H9 (cell line): ENCODE measurements around the gene SMAD7. TPM values are rescaled to one million over a fixed set of nuclear protein-coding genes. Genes with fewer than 3 reads are reported as not detected.

Experiments
- DNase-seq: peaks from one replicate; pipeline ENCODE4 v3.0.0-alpha.2; 2017
- H2AFZ ChIP-seq: one replicate; pipeline ENCODE4 v1.6.1; 2013; ENCODE audit warnings: mild to moderate bottlenecking, low read length, control low read depth, moderate library complexity
- H2AK5ac ChIP-seq: 2 replicates; pipeline ENCODE4 v1.6.1; 2013; ENCODE audit warnings: low read length, control low read depth, mixed read lengths; ENCODE audit not compliant: insufficient read length
- H2BK120ac ChIP-seq: one replicate; pipeline ENCODE4 v1.6.1; 2013; ENCODE audit warnings: low read depth, mild to moderate bottlenecking, low read length, control low read depth, inconsistent platforms; ENCODE audit not compliant: poor library complexity, severe bottlenecking
- H2BK12ac ChIP-seq: 2 replicates; pipeline ENCODE4 v1.6.1; 2013; ENCODE audit warnings: low read length, control low read depth, mixed read lengths, low read depth; ENCODE audit not compliant: insufficient read length
- H2BK15ac ChIP-seq: 2 replicates; pipeline ENCODE4 v1.6.1; 2013; ENCODE audit warnings: low read depth, low read length, control low read depth
- H2BK20ac ChIP-seq: one replicate; pipeline ENCODE4 v1.6.1; 2013; ENCODE audit warnings: low read depth, mild to moderate bottlenecking, low read length, control low read depth, inconsistent platforms; ENCODE audit not compliant: poor library complexity, severe bottlenecking
- H2BK5ac ChIP-seq: 2 replicates; pipeline ENCODE4 v1.6.1; 2013; ENCODE audit warnings: low read length, control low read depth, mixed read lengths; ENCODE audit not compliant: insufficient read length
- H3K14ac ChIP-seq: 2 replicates; pipeline ENCODE4 v1.6.1; 2013; ENCODE audit warnings: low read length, control low read depth; ENCODE audit not compliant: insufficient read depth
- H3K18ac ChIP-seq: 2 replicates; pipeline ENCODE4 v1.6.1; 2013; ENCODE audit warnings: low read depth, mild to moderate bottlenecking, mixed read lengths, low read length, control low read depth; ENCODE audit not compliant: insufficient read length
- H3K23ac ChIP-seq: 2 replicates; pipeline ENCODE4 v1.6.1; 2013; ENCODE audit warnings: low read length, control low read depth, mixed read lengths, low read depth; ENCODE audit not compliant: insufficient read length
- H3K23me2 ChIP-seq: 2 replicates; pipeline ENCODE4 v1.6.1; 2013; ENCODE audit warnings: low read depth, mild to moderate bottlenecking, mixed read lengths, low read length, control low read depth; ENCODE audit not compliant: insufficient read length, poor library complexity, severe bottlenecking
- H3K27ac ChIP-seq: 2 replicates; pipeline ENCODE4 v1.5.1; 2013; ENCODE audit warnings: low read length, control low read depth, mixed read lengths, low read depth; ENCODE audit not compliant: insufficient read length
- H3K27me3 ChIP-seq: 2 replicates; pipeline ENCODE4 v1.6.1; 2013; ENCODE audit warnings: low read length, control low read depth, inconsistent platforms; ENCODE audit not compliant: insufficient read depth
- H3K4ac ChIP-seq: 2 replicates; pipeline ENCODE4 v1.6.1; 2013; ENCODE audit warnings: low read depth, mild to moderate bottlenecking, control low read depth, inconsistent platforms, low read length, moderate library complexity
- H3K4me1 ChIP-seq: 2 replicates; pipeline ENCODE4 v1.6.1; 2013; ENCODE audit warnings: low read length, control low read depth, inconsistent platforms; ENCODE audit not compliant: insufficient read depth
- H3K4me2 ChIP-seq: 2 replicates; pipeline ENCODE4 v1.6.1; 2013; ENCODE audit warnings: low read length, control low read depth, mixed read lengths; ENCODE audit not compliant: insufficient read length, insufficient read depth
- H3K56ac ChIP-seq: 2 replicates; pipeline ENCODE4 v1.6.1; 2013; ENCODE audit warnings: low read depth, mild to moderate bottlenecking, mixed read lengths, low read length, control low read depth; ENCODE audit not compliant: insufficient read length
- H3K79me1 ChIP-seq: 2 replicates; pipeline ENCODE4 v1.6.1; 2013; ENCODE audit warnings: low read depth, mild to moderate bottlenecking, moderate library complexity, low read length, control low read depth, inconsistent platforms; ENCODE audit not compliant: insufficient read depth, poor library complexity, severe bottlenecking
- H3K79me2 ChIP-seq: 2 replicates; pipeline ENCODE4 v1.6.1; 2013; ENCODE audit warnings: low read length, control low read depth, inconsistent platforms; ENCODE audit not compliant: insufficient read depth
- H3K9ac ChIP-seq: 2 replicates; pipeline ENCODE4 v1.6.1; 2013; ENCODE audit warnings: low read length, control low read depth, mixed read lengths; ENCODE audit not compliant: insufficient read length; ENCODE audit errors: extremely low read depth
- H3K9me3 ChIP-seq: one replicate; pipeline ENCODE4 v1.6.1; 2013; ENCODE audit warnings: low read depth, low read length, inconsistent platforms; ENCODE audit not compliant: control insufficient read depth
- H3T11ph ChIP-seq: one replicate; pipeline ENCODE4 v1.6.1; 2013; ENCODE audit warnings: mild to moderate bottlenecking, low read length, control low read depth, inconsistent platforms
- H4K20me1 ChIP-seq: one replicate; pipeline ENCODE4 v1.6.1; 2013; ENCODE audit not compliant: control insufficient read depth, insufficient read length, insufficient read depth
- H4K5ac ChIP-seq: 2 replicates; pipeline ENCODE4 v1.6.1; 2013; ENCODE audit warnings: low read depth, mild to moderate bottlenecking, mixed read lengths, low read length, control low read depth; ENCODE audit not compliant: insufficient read length
- H4K8ac ChIP-seq: replicated peaks from 2 replicates; pipeline ENCODE4 v1.6.1; 2013; ENCODE audit warnings: low read length, control low read depth, mixed read lengths, low read depth; ENCODE audit not compliant: insufficient read length
- H4K91ac ChIP-seq: 2 replicates; pipeline ENCODE4 v1.6.1; 2013; ENCODE audit warnings: low read depth, mild to moderate bottlenecking, moderate library complexity, mixed read lengths, low read length, control low read depth; ENCODE audit not compliant: insufficient read length
- H3K27ac Mint-ChIP-seq, 3 experiments: 2 replicates in 2 of 3; 3 replicates in 1 of 3; pipeline ENCODE4 v1.8.0; 2020 to 2021; ENCODE audit warnings: mixed read lengths in 3 of 3, mild to moderate bottlenecking in 1 of 3, moderate library complexity in 1 of 3
- H3K27me3 Mint-ChIP-seq: 2 replicates; pipeline ENCODE4 v1.8.0; 2021; ENCODE audit warnings: low read depth, mild to moderate bottlenecking, moderate library complexity, mixed read lengths
- H3K36me3 Mint-ChIP-seq, 3 experiments: 2 replicates in 2 of 3; 3 replicates in 1 of 3; pipeline ENCODE4 v1.8.0; 2020 to 2021; ENCODE audit warnings: low read depth in 3 of 3, mixed read lengths in 3 of 3; ENCODE audit not compliant: insufficient read depth in 1 of 3
- H3K4me1 Mint-ChIP-seq, 2 experiments: 2 replicates each; pipeline ENCODE4 v1.8.0; 2020; ENCODE audit warnings: mixed read lengths in 2 of 2
- H3K4me3 Mint-ChIP-seq, 2 experiments: 2 replicates in 1 of 2; 3 replicates in 1 of 2; pipeline ENCODE4 v1.8.0; 2020 to 2021; ENCODE audit warnings: mild to moderate bottlenecking in 2 of 2, mixed read lengths in 2 of 2, moderate library complexity in 1 of 2
- H3K9me3 Mint-ChIP-seq, 2 experiments: 2 replicates in 1 of 2; 3 replicates in 1 of 2; pipeline ENCODE4 v1.8.0; 2020; ENCODE audit warnings: mild to moderate bottlenecking in 2 of 2, mixed read lengths in 2 of 2, moderate library complexity in 1 of 2
- CTCF ChIP-seq: fragments of 200-600 bp; sonication (generic); conservative IDR thresholded peaks from 3 replicates; pipeline ENCODE4 v1.8.0; 2021; ENCODE audit warnings: antibody characterized with exemption, mild to moderate bottlenecking
- WGBS: extraction: QIAGEN DNeasy Blood & Tissue Kit; methylation state at CpG from one replicate; pipeline ENCODE4 v1.1.7; 2013; ENCODE audit warnings: missing lambda C conversion rate, low lambda C conversion rate, mixed read lengths; ENCODE audit not compliant: insufficient read length; ENCODE audit errors: extremely low coverage; 5-methylcytosine and 5-hydroxymethylcytosine counted together
- total RNA-seq: library from RNA; stranded (reverse); gene quantifications from 2 replicates; pipeline ENCODE4 v1.2.1, GENCODE V29; 2021

SMAD7 gene
- total RNA-seq, 1 experiment from 2014 or later: 27.7 TPM

- Histone ChIP-seq H3K9me3 (no peaks in the 10 kb centered on the region), H3K23ac (no peak overlapping the region), H3K23me2 (no peaks in the 10 kb centered on the region), H3K27me3 (no peaks in the 10 kb centered on the region), H3K56ac (no peak overlapping the region), H4K91ac (no peak overlapping the region), H3K14ac (no peak overlapping the region), H4K20me1 (no peaks in the 10 kb centered on the region), H3K79me2 (no peaks in the 10 kb centered on the region), H3K4me1 (no peaks in the 10 kb centered on the region), H4K5ac (no peak overlapping the region), H3K9ac (no peak overlapping the region), H3K79me1 (no peaks in the 10 kb centered on the region), H4K8ac (no peak overlapping the region), H3K27ac (no peak overlapping the region), H2BK120ac (no peak overlapping the region), H2AK5ac (no peak overlapping the region), H3K4ac (no peak overlapping the region), H2BK15ac (no peak overlapping the region), H2BK5ac (no peak overlapping the region), H3T11ph (no peak overlapping the region), H2AFZ (no peak overlapping the region), H3K18ac (no peak overlapping the region), H3K4me2 (no peak overlapping the region), H2BK12ac (no peak overlapping the region), H2BK20ac (no peak overlapping the region)
- Mint-ChIP-seq H3K4me3 (no peak overlapping the region), H3K9me3 (peaks cover 6 to 8% of the 10 kb centered on the region in 2 experiments; a peak in 3 of 5 replicates), H3K36me3 (peaks cover 0 to 4% (median 4%) of the 10 kb centered on the region in 3 experiments; a peak in 4 of 7 replicates), H3K27me3 (peaks cover 8% of the 10 kb centered on the region), H3K27ac (no peak overlapping the region), H3K4me1 (peaks cover 5 to 6% of the 10 kb centered on the region in 2 experiments; a peak in 3 of 4 replicates)
- no peak for TF ChIP-seq CTCF
- DNase-seq: no peak
- no CpG with 5 or more reads among the region's 6 CpGs for WGBS
Observed at GRCh38 chr18:48909721-48910120, 41.0 kb downstream of the SMAD7 start.
